Stimulated activated CD4-positive, alpha-beta T cell treated with anti-CD3 and anti-CD28 coated beads, Interleukin-15, amount 100 ng/mL, for 48 hours (primary cell): ENCODE results near the gene RNF145.
"Not testable (repeated sequence)": the region's sequence is repeated elsewhere in the genome, so short reads cannot be mapped to it uniquely, and the experiment has no call there.

Experiments used
- DNase-seq, 2 donors: peaks; one replicate each; pipeline ENCODE4 v3.0.0-alpha.2; 2020; ENCODE audit warnings: low read depth in 2 of 2

Gene RNF145

DNA sequence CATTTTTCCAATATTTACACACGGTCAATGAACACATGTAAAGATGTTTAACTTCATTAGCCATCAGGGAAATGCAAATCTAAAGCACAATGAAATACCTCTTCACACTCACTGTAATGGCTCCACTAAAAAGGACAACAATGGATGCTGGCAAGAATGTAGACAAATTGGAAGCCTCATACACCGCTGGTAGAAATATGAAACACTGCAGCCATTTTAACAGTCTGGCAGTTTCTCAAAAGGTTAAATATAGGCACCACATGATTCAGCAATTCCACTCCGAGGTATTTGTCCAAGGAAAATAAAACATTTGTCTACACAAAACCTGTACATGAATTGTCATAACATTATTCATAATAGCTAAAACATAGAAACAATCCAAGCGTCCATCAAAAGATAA is 20.0 kb downstream of the RNF145 start:
- DNase-seq: no peak

- DNase-seq: no peak
These were observed 21.6 kb downstream of the RNF145 start for GRCh38 chr5:159187719-159188118.

- DNase-seq: no peak
These were observed 23.0 kb downstream of the RNF145 start for GRCh38 chr5:159186319-159186718.

GRCh38 chr5:159185773-159186172 is 23.6 kb downstream of the RNF145 start:
- no peak for DNase-seq

DNA sequence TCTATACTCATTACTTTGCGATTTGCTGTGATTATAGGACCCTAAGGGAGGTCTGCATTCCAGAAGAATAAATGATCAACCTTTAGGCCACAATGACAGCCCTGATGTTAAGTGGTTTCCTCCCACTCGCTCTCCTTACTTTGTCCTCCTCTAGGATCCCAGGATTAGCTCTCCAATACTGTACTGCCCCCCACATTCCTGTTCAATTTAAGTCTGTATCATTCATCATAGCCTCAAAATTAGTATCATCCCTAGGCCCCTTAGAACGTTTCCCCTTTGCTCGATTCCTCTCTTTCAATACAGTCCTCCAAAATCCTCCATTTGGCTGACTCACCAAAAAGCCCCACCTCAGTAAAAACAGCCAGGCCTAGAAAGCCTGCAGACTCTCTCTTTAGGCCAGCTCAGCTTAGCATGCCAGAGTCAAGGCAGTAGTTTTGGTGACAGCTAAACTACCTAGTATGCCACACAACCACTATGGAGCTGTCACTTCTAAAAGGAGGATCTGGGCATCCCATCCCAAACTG is 24.4 kb downstream of the RNF145 start:
- no peak for DNase-seq

DNA sequence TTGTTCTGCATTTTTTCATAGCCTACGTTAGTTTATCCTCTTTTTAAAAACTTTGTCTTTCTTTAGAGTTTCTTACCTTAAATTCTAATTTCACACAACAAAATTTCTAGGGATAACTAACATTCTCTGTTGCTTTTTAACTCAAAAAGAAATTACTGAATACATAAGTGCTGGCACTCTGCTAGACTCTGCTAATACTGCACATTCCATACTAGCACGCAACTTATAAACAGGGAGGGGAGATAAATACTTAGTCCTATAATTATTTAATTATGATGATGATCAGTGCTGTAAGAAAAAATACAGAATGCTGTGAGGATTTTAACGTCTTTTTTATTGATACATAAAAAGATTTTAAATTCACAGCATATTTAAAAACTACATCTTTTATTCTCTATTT is 25.1 kb downstream of the RNF145 start:
- DNase-seq: no peak

DNA sequence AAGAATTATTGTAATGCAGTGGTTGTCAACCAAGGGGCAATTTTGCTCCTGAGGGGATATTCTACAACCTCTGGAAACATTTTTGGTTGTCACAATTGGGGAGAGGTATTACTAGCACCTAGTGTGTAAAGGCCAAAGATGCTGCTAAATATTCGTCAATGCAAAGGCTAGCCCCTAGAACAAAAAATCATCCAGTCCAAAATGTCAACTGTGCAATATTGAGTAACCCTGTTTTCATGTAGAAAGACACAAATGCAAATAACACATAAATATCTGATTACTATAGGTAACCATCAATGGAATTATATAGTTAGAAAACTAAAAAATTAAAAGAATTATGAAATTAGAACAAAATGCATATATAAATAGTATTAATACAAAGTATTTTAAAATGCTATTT is 26.1 kb downstream of the RNF145 start:
- DNase-seq: no peak

DNA sequence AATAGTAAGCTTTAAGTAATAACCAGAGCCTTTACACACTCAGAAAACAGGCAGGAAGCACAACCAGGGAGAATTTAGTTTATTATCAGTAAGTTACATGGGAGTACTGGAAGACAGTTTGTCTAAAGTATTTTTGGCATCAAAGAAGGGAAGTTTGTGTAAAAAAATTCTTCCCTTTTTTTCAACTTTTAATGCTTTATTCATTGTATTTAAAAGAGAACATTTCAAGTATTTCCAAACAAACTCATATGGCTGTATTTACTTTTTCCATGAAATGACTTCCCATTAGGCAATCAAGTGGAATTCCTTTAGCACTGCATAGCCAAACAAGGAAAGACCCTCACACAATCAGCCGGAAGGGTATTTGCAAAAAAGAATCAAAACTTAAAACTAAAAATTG is 26.7 kb downstream of the RNF145 start:
- no peak for DNase-seq

GRCh38 chr5:159181651-159182050 is 27.7 kb downstream of the RNF145 start:
- DNase-seq: no peak

DNA sequence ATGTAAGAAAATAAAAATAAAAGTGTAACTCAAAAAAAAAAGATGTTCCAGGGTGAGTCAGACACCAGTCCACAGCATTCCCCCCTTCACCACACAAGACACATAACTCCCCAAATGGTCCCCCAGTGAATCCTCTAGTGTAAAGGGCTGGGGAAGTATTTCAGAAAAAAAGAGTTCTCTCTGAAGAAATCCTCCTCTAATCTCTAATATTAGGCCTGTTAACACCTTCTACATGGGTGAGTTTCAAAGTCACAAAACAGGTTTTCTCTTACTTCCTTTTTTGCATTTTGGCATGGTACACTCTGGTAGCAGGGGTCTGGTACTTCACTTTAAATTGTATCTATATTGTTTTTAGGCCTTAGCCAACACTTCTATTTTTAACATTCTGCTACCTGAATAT is 28.2 kb downstream of the RNF145 start:
- DNase-seq: no peak

DNA sequence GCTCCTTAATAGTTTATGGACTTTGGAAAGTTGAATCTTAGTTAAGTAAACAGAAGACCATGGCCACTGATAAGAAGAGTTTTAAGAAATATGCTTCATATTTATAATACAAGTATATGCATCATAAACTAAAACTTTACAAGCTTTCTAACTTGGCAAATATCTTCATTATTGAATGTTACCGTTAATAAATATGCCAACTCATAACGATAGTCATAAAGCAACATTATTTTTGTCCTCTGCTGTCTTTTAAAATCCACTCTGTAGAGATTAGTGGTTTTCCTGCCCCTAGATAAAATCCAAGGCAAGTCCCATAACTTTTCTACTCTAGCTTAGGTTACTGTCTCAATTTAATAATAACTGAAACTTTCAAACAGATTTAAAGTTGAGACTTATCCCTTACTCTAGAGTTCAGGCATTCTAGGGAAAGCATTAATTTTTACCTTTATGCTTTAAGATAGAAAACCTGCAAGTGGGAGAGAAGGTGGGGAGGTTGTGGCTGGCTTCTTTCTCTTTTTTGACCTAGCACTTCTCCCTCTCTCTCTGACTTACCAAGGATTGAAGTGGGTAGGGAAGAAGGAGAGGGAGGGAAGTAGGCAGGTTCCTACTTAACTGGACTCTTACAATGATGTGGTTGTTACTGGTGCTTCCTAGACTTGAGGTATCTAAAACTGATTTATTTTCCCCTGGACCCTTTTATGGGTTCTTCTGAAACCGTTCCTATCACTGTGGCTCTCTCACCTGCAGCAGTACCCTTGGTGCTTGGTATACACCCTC is 29.6 kb downstream of the RNF145 start:
- DNase-seq: no peak

DNA sequence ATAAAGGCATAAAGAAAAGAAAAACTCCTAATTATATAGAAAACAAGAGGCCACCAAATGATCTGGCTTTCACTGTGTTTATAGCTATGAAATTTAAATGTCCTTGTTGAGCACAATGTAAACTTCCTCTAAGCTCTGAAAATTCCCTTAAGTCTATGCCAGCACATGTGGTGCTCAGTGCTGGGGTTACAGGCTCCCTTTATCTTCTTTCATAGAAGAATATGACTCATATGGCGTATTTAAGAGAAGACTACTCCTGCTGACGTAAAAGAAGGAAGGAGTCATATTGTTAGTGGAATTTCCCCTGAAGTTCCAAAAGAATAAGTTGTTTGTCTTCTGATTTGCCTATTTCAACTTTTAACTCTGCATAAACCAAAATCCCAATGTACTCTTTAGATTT is 30.4 kb downstream of the RNF145 start:
- DNase-seq: no peak

GRCh38 chr5:159175547-159175946 is 33.8 kb downstream of the RNF145 start:
- DNase-seq: no peak

- DNase-seq: no peak
These were observed 34.7 kb downstream of the RNF145 start for GRCh38 chr5:159174511-159175168.

DNA sequence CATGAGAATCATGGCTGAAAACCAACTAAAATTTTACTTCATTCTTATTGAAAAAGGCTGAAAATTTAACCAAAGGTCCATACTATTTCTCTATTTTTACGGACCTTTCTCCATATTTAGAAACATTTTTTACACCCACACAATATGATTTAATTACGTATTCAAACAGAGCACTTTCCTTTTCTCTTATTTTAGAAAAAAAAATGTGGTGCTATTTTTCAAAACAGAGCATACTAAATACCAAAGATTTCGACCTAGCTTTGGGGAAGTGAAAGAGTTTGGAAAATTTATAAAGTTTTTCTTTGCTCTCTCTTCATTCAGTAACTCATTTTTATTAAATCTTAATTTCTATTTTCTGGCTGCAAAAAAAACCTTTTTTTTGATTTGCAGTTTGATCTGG is 38.1 kb downstream of the RNF145 start:
- no peak for DNase-seq

- DNase-seq: no peak
These were observed 39.3 kb downstream of the RNF145 start for GRCh38 chr5:159170021-159170420.

- DNase-seq: no peak
These were observed 42.9 kb downstream of the RNF145 start for GRCh38 chr5:159166416-159166815.

DNA sequence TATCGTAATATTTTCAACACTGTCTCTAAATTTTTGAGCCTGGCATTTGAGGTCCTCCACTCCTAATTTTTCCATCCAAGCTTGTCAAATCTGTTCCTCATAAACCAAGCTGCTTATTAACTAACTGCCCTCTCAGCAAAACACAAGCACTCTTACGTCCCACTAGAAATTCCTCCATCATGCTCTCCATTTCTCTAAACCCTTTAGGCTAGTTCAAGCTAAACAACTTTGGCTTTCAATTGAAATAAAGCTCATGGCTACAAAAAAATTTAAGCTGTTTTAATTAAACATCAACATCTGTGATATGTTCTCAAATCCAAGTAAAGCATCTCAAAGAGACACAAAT is 45.7 kb downstream of the RNF145 start:
- no peak for DNase-seq

GRCh38 chr5:159163027-159163700 is 46.2 kb downstream of the RNF145 start:
- no peak for DNase-seq

DNA sequence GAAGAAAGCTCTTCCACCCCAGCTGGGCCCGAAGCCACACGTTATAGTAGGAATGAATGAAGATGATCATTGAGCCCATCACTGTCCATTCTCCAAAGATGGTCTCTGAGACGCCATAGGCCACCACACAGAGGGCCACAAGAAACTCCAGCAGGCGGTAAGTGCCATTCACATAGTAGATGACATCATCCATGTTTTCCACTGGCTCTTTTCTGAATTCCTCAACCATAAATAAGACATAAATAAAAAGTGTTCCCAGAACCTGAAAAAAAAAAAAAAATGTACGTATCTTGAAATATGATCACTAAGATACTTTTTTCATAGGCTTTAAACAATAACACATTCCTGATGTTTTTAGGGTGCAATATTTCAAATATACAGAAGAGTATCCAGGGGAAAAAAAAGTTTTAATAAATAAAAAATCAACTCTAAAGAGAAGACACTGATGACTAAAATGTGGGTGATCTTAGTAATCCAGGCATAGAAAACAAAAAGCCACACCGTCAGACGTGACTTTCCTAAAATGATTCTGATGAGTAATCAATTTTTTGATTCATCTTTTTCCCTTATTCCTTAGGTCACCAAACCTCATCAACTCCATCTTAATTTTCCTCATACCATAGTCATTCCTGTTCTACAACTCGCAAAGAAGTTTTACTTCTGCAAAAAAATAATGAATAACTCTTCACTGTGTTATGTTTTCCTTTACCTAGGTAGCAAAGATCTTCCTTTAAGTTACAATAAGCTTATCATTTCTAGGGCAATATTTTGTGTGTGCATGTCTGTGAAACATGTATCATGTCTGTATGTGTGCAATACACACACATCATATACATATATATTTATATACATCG is 47.8 kb downstream of the RNF145 start:
- no peak for DNase-seq

DNA sequence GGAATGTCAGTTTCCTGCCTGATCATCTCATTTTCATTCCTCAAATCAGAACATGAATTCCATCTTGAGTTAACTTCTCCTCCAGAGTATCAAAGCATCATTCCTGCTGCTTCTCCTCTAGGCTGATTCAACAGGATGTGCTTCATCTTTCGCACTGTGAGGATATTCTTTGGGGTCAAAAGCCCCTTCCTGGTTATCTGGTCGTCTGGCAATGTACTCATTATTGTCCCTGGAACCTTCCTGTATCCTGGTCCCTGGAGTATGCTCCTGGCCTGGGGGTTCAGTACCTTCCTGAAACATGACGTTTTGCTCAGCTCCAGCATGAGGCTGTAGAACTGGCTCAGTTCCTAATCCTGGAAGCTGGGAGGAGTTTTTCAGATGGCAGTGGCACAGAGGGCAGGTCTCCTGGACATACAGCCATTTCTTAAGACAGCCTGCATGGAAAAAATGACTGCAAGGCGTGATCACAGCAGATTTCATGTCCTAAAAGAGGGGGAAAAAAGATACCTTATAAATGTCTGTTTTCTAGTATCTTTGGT is 50.7 kb downstream of the RNF145 start:
- DNase-seq: not testable (repeated sequence)

DNA sequence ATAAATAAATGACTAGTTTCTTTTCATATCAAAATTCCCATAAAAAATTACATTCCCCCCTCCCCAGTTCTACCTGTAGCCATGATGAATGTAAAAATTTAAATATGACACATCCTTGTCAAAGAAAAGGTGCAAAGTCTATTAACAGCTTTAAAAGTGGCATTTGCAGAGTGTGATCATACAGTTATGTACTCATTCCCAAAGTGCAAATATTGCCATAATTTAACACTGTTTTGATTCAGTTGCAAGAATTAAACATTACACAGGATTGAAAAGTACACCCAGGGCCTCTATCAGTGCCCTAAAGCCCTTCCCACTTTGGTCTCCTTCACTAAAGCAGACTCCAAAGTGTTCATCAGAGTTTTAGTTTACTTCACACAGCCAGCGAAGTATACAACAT is 51.8 kb downstream of the RNF145 start:
- DNase-seq: no peak
